Osteocyte (in vitro differentiated cells): ENCODE measurements around the gene C16orf89. TPM values are rescaled to one million over a fixed set of nuclear protein-coding genes. Genes with fewer than 3 reads are reported as not detected.

Experiments used
- DNase-seq: peaks from one replicate; pipeline ENCODE4 v3.0.0; 2021; ENCODE audit warnings: mixed read lengths; ENCODE audit not compliant: unreplicated experiment; ENCODE audit errors: extremely low spot score
- H3K27ac Mint-ChIP-seq: one replicate; pipeline ENCODE4 v1.8.0; 2021; ENCODE audit warnings: mild to moderate bottlenecking, mixed read lengths; ENCODE audit not compliant: unreplicated experiment
- H3K27me3 Mint-ChIP-seq: one replicate; pipeline ENCODE4 v1.8.0; 2021; ENCODE audit warnings: mixed read lengths; ENCODE audit not compliant: unreplicated experiment
- H3K36me3 Mint-ChIP-seq: one replicate; pipeline ENCODE4 v1.8.0; 2021; ENCODE audit warnings: mixed read lengths; ENCODE audit not compliant: unreplicated experiment
- H3K4me1 Mint-ChIP-seq: one replicate; pipeline ENCODE4 v1.8.0; 2021; ENCODE audit warnings: mixed read lengths; ENCODE audit not compliant: unreplicated experiment
- H3K4me3 Mint-ChIP-seq: one replicate; pipeline ENCODE4 v1.8.0; 2021; ENCODE audit warnings: mild to moderate bottlenecking, moderate library complexity, mixed read lengths; ENCODE audit not compliant: unreplicated experiment
- H3K9me3 Mint-ChIP-seq: one replicate; pipeline ENCODE4 v1.8.0; 2021; ENCODE audit warnings: mixed read lengths; ENCODE audit not compliant: unreplicated experiment
- total RNA-seq: library from RNA; stranded (reverse); gene quantifications from 2 replicates; pipeline ENCODE4 v1.2.1, GENCODE V29; 2021
- TF ChIP-seq, protein P1 (sequence below): fragments of 200-600 bp; sonication (generic); IDR thresholded peaks from 2 replicates; pipeline ENCODE4 v1.5.0; 2021; ENCODE audit warnings: antibody characterized with exemption, mild to moderate bottlenecking, moderate library complexity

The C16orf89 gene
- total RNA-seq, 1 donor from 2014 or later = not detected

DNA sequence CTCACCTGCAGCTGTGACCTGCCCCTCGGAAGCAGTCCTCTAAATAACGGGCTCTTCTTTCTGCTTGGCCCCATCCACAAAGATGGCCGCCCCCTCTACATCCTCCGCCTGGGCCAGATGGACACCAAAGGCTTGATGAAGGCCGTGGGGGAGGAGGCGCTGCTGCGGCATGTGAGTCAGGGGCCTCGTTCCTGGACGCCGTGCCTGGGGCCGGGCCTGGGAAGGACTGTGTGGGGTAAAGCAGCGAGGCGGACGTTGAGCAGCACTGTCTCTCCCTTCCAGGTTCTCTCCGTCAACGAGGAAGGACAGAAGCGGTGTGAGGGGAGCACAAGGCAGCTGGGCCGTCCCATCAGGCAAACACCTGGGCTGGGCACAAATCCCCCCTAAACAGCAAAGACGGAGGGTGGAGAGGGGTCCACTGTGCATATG lies 65.2 kb downstream of the C16orf89 start:
- DNase-seq = no peak
- no peak overlapping the region for H3K27ac Mint-ChIP-seq
- H3K9me3 Mint-ChIP-seq = no peaks in the 10 kb centered on the region
- H3K36me3 Mint-ChIP-seq = no peaks in the 10 kb centered on the region
- H3K27me3 Mint-ChIP-seq = peaks cover 17% of the 10 kb centered on the region
- H3K4me3 Mint-ChIP-seq = no peak overlapping the region
- TF ChIP-seq, protein P1, sequence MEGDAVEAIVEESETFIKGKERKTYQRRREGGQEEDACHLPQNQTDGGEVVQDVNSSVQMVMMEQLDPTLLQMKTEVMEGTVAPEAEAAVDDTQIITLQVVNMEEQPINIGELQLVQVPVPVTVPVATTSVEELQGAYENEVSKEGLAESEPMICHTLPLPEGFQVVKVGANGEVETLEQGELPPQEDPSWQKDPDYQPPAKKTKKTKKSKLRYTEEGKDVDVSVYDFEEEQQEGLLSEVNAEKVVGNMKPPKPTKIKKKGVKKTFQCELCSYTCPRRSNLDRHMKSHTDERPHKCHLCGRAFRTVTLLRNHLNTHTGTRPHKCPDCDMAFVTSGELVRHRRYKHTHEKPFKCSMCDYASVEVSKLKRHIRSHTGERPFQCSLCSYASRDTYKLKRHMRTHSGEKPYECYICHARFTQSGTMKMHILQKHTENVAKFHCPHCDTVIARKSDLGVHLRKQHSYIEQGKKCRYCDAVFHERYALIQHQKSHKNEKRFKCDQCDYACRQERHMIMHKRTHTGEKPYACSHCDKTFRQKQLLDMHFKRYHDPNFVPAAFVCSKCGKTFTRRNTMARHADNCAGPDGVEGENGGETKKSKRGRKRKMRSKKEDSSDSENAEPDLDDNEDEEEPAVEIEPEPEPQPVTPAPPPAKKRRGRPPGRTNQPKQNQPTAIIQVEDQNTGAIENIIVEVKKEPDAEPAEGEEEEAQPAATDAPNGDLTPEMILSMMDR = no peak
- H3K4me1 Mint-ChIP-seq = no peaks in the 10 kb centered on the region

DNA sequence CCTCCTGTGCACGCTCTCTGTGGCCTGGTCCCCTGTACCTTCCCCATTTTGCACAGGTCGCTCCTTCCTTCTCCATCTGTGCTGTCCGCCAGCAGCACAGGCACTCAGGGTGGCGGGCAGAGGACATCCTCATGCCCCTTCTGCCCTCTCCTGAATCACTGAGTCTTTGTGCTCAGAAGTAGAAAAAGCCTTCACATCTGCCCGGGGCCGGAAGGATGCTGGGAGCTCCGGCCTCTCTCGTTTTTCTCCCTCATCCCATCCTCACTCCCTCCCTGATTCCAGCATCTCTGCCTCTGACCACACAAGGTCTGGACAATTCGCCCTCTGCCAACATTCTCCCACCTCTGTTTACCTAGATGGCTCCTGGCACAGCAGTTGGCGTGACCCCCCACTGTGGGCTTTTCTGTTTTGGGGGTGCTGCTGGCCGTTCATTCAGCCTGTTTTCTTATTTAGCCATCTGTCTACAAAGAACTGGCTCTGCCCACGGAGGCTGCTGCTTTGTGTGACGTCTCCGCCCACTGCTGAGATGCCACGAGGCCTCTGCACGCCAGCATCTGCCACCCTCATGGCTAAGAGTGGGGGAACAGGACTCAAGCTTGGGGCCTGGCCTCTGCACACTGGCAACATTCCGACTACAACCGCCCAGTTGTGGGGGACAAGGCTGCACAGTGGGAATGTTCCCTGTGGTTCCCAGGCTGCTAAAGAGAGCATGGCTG lies 70.9 kb downstream of the C16orf89 start:
- Mint-ChIP-seq H3K27me3 (peaks cover 17% of the 10 kb centered on the region), H3K4me3 (no peak overlapping the region), H3K27ac (no peak overlapping the region), H3K9me3 (no peaks in the 10 kb centered on the region), H3K4me1 (no peaks in the 10 kb centered on the region), H3K36me3 (no peaks in the 10 kb centered on the region)
- no peak for DNase-seq
- TF ChIP-seq, protein P1 = no peak

Other genes starting within 250 kb of the C16orf89 start
- gene GLYR1, start 218.7 kb downstream of the C16orf89 start, total RNA-seq = 73.5 and 76.9 TPM in 2 replicates
- gene UBN1, start 218.5 kb downstream of the C16orf89 start, total RNA-seq = 50.3 and 50.8 TPM in 2 replicates
- gene PPL, start 128.8 kb downstream of the C16orf89 start, total RNA-seq = 9.7 and 10.3 TPM in 2 replicates
- gene SEC14L5, start 107.6 kb downstream of the C16orf89 start, total RNA-seq = not detected in 2 replicates
- gene NAGPA, start 32.0 kb downstream of the C16orf89 start, total RNA-seq = 16.8 and 19.9 TPM in 2 replicates
- gene ALG1, start 5.9 kb upstream of the C16orf89 start, total RNA-seq = 31.6 and 36.5 TPM in 2 replicates
- 9.3 and 9.9 TPM in 2 replicates for gene EEF2KMT, start 31.8 kb upstream of the C16orf89 start, total RNA-seq